HG02588 (cell line): ENCODE data around the gene SDHAF3.
"Not testable (repeated sequence)": the region's sequence is repeated elsewhere in the genome, so short reads cannot be mapped to it uniquely, and the experiment has no call there.

Experiments
- ATAC-seq: cut with Tn5 transposase; IDR thresholded peaks from one replicate; pipeline ENCODE4 v1.9.1; 2021; ENCODE audit warnings: mild to moderate bottlenecking, moderate library complexity; ENCODE audit not compliant: unreplicated experiment

SDHAF3 gene

GRCh38 chr7:97120713-97121457, 3.4 kb downstream of the SDHAF3 start:
- ATAC-seq: no peak

DNA sequence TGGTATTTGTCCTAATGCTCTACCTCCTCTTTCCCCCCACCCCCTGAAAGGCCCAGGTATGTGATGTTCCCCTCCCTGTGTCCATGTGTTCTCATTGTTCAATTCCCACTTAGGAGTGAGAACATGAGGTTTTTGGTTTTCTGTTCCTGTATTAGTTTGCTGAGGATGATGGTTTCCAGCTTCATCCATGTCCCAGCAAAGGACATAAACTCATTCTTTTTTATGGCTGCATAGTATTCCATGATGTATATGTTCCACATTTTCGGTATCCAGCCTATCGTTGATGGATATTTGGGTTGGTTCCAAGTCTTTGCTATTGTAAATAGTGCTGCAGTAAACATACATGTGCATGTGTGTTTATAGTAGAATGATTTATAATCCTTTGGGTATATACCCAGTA, 5.6 kb downstream of the SDHAF3 start:
- ATAC-seq: not testable (repeated sequence)

DNA sequence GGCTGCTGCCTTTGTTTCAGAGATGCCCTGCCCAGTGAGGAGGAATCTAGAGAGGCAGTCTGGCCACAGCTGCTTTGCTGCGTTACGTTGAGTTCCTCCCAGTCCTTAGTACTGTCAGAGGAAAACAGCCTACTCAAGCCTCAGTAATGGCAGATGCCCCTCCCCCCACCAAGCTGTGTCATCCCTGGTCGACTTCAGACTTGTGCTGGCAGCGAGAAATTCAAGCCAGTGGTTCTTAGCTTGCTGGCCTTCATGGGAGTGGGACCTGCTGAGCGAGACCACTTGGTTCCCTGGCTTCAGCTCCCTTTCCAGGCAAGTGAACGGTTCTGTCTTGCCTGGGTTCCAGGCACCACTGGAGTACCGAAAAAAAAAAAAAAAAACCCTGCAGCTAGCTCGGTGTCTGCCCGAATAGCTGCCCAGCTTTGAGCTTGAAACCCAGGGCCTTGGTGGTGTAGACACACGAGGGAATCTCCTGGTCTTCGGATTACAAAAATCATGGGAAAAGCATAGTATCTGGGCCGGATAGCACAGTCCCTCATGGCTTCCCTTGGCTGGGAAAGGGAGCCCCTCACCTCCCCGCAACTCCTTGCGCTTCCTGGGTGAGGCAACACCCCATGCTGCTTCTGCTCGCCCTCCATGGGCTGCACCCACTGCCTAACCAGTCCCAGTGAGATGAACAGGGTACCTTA, 9.1 kb downstream of the SDHAF3 start:
- ATAC-seq: no peak

DNA sequence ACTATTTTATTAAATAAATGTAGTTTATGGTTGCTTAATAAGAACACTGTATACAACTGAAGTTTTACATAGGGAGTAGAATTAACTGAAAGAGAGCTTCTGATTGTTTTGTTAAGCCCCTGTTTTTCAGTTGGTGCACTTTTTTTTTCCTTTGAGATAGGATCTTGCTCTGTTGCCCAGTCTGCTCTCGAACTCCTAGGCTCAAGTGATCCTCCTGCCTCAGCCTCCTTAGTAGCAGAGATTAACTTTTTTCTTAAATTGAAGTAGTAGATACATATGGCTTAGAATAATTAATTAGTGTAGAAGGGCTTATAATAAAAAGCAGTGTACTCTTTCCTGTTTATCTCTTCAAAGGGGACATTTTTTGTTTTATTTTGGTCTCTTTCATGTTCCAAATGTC, 11.2 kb downstream of the SDHAF3 start:
- ATAC-seq: no peak

- ATAC-seq: no peak
These were observed 13.1 kb downstream of the SDHAF3 start for GRCh38 chr7:97130417-97131139.

GRCh38 chr7:97133159-97133558, 15.7 kb downstream of the SDHAF3 start:
- no peak for ATAC-seq

DNA sequence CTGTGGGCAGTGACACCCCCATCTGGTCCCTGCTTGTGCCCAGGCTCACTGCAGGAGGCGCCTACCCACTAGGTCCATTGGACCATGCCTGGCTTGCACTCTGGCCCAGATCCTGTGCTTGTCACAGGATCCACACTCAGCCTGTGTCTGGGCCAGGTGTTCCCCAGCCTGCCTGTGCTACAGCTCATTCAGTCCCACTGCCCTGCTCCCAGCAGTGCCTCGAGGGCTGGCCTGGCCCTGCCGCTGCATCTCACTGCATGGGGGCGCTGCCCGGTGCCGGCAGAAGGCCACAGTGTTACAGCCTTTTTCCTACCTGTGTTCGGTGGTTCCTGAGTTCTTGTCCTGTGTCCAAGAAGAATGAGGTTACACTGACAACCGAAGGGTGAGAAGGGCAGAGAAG, 21.3 kb downstream of the SDHAF3 start:
- ATAC-seq: no peak

- ATAC-seq: no peak
These were observed 27.6 kb downstream of the SDHAF3 start for GRCh38 chr7:97145068-97145467.

- no peak for ATAC-seq
These were observed 32.3 kb downstream of the SDHAF3 start for GRCh38 chr7:97149843-97150242.

GRCh38 chr7:97155897-97156418, 38.5 kb downstream of the SDHAF3 start:
- no peak for ATAC-seq

DNA sequence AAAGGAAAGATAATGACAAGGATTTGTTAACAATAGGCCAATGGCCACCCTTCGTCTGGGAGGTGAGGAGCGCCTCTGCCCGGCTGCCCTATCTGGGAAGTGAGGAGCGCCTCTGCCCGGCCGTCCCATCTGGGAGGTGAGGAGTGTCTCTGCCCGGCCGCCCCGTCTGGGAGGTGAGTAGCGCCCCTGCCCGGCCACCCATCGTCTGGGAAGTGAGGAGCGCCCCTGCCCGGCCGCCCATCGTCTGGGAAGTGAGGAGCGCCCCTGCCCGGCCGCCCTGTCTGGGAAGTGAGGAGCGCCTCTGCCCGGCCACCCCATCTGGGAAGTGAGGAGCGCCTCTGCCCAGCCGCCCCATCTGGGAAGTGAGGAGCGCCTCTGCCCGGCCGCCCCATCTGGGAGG, 42.5 kb downstream of the SDHAF3 start:
- ATAC-seq: not testable (repeated sequence)

GRCh38 chr7:97161609-97162008, 44.1 kb downstream of the SDHAF3 start:
- ATAC-seq: not testable (repeated sequence)

GRCh38 chr7:97166308-97166707, 48.8 kb downstream of the SDHAF3 start:
- no peak for ATAC-seq

- ATAC-seq: no peak
These were observed 49.7 kb downstream of the SDHAF3 start for GRCh38 chr7:97167176-97167575.

DNA sequence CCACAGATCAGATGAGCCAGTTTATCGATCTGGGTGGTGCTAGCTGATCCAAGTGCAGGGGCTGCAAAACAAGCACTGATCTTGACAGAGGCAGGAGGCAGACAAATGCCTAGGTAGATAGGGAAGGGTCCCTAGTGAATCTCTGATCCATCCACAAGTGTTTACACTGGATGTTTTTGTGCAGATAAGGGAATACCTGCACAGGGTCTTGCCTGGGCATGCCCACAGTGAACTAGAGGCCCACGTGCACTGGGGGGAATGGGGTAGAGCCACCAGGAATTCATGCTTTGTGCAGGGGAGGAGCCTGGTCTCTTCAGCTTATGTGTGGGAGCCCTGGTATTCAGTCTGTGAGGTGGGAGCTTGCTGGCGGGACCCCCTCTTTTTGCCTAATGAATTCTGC, 50.3 kb downstream of the SDHAF3 start:
- ATAC-seq: no peak

- no peak for ATAC-seq
These were observed 56.8 kb downstream of the SDHAF3 start for GRCh38 chr7:97174303-97174702.

DNA sequence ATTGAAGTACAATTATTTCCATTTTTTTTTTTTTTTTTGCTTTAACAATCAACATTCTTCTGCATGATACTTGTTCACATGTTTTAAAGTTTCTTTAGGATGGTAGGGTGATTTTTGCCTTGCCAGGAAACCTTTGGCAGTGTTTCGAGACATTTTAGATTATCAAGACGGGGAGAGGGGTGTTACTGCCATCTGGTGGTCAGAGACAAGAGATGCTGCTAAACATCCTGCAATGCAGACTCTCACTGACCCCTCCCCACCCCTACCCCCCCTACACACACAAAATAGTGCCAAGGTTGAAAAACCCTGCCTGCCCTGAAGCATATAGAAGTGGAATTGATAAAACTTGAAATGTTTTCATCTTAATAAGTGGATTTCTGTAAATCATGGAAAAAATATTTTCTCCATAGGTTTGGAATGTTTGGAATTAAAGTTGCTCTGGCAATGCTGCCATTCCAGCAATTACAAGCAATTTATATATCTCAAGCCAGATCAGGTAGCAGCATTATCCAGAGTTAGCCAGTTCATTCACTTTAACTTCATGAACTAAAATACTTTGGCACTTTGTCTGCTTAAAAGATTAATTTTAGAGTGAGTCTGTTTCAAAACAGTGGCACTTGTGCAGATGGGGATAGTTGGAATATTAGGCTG, 62.1 kb downstream of the SDHAF3 start:
- peak; percentile 49 for ATAC-seq

DNA sequence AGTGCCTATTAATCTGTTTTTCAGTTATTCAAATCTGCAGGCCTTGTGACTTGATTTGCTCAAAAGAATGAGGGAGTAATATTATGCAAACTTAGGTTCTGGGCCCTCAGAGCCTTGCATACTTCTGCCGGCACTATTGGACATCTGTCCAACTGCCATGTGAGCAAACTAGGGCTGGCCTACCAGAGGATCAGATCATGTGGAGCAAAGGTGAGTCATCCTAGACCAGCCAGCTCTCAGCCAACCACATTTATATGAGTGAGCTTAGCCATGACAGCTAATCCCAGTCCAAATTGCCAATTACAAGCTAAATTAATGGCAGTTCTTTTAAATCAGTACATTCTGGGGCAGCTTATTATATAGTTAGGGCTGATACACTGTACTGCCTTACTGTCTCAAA, 69.6 kb downstream of the SDHAF3 start:
- ATAC-seq: no peak

DNA sequence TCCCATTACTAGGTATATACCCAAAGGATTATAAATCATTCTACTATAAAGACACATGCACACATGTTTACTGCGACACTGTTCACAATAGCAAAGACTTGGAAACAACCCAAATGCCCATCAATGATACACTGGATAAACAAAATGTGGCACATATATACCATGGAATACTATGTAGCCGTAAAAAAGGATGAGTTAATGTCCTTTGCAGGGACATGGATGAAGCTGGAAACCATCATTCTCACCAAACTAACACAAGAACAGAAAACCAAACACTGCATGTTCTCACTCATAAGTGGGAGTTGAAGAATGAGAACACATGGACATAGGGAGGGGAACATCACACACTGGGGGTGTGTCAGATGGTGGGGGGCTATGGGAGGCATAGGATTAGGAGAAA, 78.7 kb downstream of the SDHAF3 start:
- ATAC-seq: not testable (repeated sequence)

- ATAC-seq: no peak
These were observed 81.1 kb downstream of the SDHAF3 start for GRCh38 chr7:97198596-97198995.

DNA sequence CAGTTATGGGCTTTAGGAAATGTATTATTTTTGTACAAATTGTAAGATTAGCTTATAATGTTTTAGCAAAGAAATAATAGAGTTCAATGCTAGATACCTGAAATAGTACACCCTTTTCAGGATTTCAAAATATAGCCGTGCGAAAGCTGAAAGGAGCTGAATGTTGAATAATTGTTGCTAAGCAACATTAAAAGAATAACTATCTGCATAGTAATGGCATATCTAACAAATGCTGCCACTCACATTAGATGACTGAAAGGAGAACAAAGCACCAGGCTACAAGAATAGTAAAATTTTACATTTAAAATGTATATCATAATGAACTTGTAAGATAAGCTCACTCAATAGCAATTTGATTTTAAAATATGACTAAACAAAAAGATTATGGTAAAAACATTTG, 82.5 kb downstream of the SDHAF3 start:
- no peak for ATAC-seq
